SJSA1 (cell line): ENCODE results near the gene ARHGEF9. TPM values are rescaled to one million over a fixed set of nuclear protein-coding genes. Genes with fewer than 3 reads are reported as not detected.
"Not testable (repeated sequence)": the region's sequence is repeated elsewhere in the genome, so short reads cannot be mapped to it uniquely, and the experiment has no call there.

Source experiments
- DNase-seq, 2 experiments: peaks; one replicate each; pipeline ENCODE4 v3.0.0-alpha.2; 2015 to 2020; ENCODE audit warnings: low spot score in 2 of 2, low read depth in 1 of 2
- H3K27ac ChIP-seq: fragments of 250-450 bp; sonication (Bioruptor Pico); 2 replicates; pipeline ENCODE4 v1.5.1; 2020; ENCODE audit warnings: mild to moderate bottlenecking, moderate library complexity
- H3K27me3 ChIP-seq: fragments of 250-450 bp; sonication (Bioruptor Pico); replicated peaks from 2 replicates; pipeline ENCODE4 v1.5.1; 2020; ENCODE audit warnings: mild to moderate bottlenecking, moderate library complexity
- H3K36me3 ChIP-seq: fragments of 250-450 bp; sonication (Bioruptor Pico); 2 replicates; pipeline ENCODE4 v1.5.1; 2020; ENCODE audit warnings: mild to moderate bottlenecking
- H3K4me1 ChIP-seq: fragments of 250-450 bp; sonication (Bioruptor Pico); replicated peaks from 2 replicates; pipeline ENCODE4 v1.6.1; 2021; ENCODE audit warnings: mild to moderate bottlenecking
- H3K4me3 ChIP-seq: fragments of 250-450 bp; sonication (Bioruptor Pico); 2 replicates; pipeline ENCODE4 v1.5.1; 2020; ENCODE audit warnings: mild to moderate bottlenecking
- H3K9me3 ChIP-seq: fragments of 250-450 bp; sonication (Bioruptor Pico); replicated peaks from 2 replicates; pipeline ENCODE4 v1.5.1; 2020; ENCODE audit warnings: mild to moderate bottlenecking
- total RNA-seq: library from RNA; depleted of rRNA; stranded (reverse); fragments of >200 nt; shearing (Covaris generic); gene quantifications from 2 replicates; pipeline ENCODE4 v1.2.3, GENCODE V29; 2014

Gene ARHGEF9
- total RNA-seq, 1 experiment from 2014 or later = 15.1 TPM

- Histone ChIP-seq H3K9me3 (no peaks in the 10 kb centered on the region), H3K27ac (peak overlapping the region; percentile 39), H3K4me1 (peaks cover 18% of the 10 kb centered on the region), H3K4me3 (no peak overlapping the region), H3K36me3 (0 out of 2 replicates have a peak, but pooled peaks cover 3% of the 10 kb centered on the region), H3K27me3 (no peaks in the 10 kb centered on the region)
- DNase-seq = peak in 1 of 2 experiments; percentile 4
Measured at GRCh38 chrX:63664083-63664482, 120.9 kb downstream of the ARHGEF9 start.

- no peaks in the 10 kb centered on the region for H3K27me3 ChIP-seq
- H3K27ac ChIP-seq = no peak overlapping the region
- DNase-seq = no peak
- H3K9me3 ChIP-seq = no peaks in the 10 kb centered on the region
- peaks cover 43% of the 10 kb centered on the region for H3K4me1 ChIP-seq
- H3K36me3 ChIP-seq = 0 out of 2 replicates have a peak, but pooled peaks cover 7% of the 10 kb centered on the region
- no peak overlapping the region for H3K4me3 ChIP-seq
Measured at GRCh38 chrX:63661676-63662075, 123.3 kb downstream of the ARHGEF9 start.

- Histone ChIP-seq H3K27ac (peak overlapping the region; percentile 92), H3K9me3 (no peaks in the 10 kb centered on the region), H3K4me1 (peaks cover 33% of the 10 kb centered on the region), H3K4me3 (no peak overlapping the region), H3K36me3 (0 out of 2 replicates have a peak, but pooled peaks cover 4% of the 10 kb centered on the region), H3K27me3 (no peaks in the 10 kb centered on the region)
- peak in 1 of 2 experiments; percentile 34 for DNase-seq
Measured at GRCh38 chrX:63658920-63659319, 126.1 kb downstream of the ARHGEF9 start.

GRCh38 chrX:63657821-63658220 is 127.2 kb downstream of the ARHGEF9 start:
- Histone ChIP-seq H3K27ac (peak overlapping the region; percentile 92), H3K27me3 (no peaks in the 10 kb centered on the region), H3K4me3 (no peak overlapping the region), H3K9me3 (no peaks in the 10 kb centered on the region), H3K36me3 (0 out of 2 replicates have a peak, but pooled peaks cover 4% of the 10 kb centered on the region), H3K4me1 (peaks cover 32% of the 10 kb centered on the region)
- peak; percentile 79 to 87 for DNase-seq

- Histone ChIP-seq H3K27ac (peak overlapping the region; percentile 92), H3K27me3 (no peaks in the 10 kb centered on the region), H3K36me3 (0 out of 2 replicates have a peak, but pooled peaks cover 4% of the 10 kb centered on the region), H3K9me3 (no peaks in the 10 kb centered on the region), H3K4me1 (peaks cover 32% of the 10 kb centered on the region), H3K4me3 (no peak overlapping the region)
- DNase-seq = peak; percentile 52 to 59
Measured at GRCh38 chrX:63656871-63657580, 128.0 kb downstream of the ARHGEF9 start.

GRCh38 chrX:63652086-63652765 is 132.8 kb downstream of the ARHGEF9 start:
- DNase-seq = no peak
- Histone ChIP-seq H3K36me3 (0 out of 2 replicates have a peak, but pooled peaks cover 2% of the 10 kb centered on the region), H3K9me3 (no peaks in the 10 kb centered on the region), H3K4me1 (peaks cover 10% of the 10 kb centered on the region), H3K27ac (no peak overlapping the region), H3K4me3 (no peak overlapping the region), H3K27me3 (no peaks in the 10 kb centered on the region)

GRCh38 chrX:63645748-63646147 is 139.3 kb downstream of the ARHGEF9 start:
- not testable (repeated sequence) for H3K36me3 ChIP-seq, H3K4me1 ChIP-seq, H3K9me3 ChIP-seq, H3K4me3 ChIP-seq, H3K27me3 ChIP-seq, H3K27ac ChIP-seq, DNase-seq

GRCh38 chrX:63635750-63636149 is 149.3 kb downstream of the ARHGEF9 start:
- Histone ChIP-seq H3K27me3 (no peaks in the 10 kb centered on the region), H3K36me3 (no peaks in the 10 kb centered on the region), H3K27ac (no peak overlapping the region), H3K9me3 (no peaks in the 10 kb centered on the region), H3K4me3 (no peak overlapping the region), H3K4me1 (no peaks in the 10 kb centered on the region)
- no peak for DNase-seq

- no peak overlapping the region for H3K4me3 ChIP-seq
- H3K9me3 ChIP-seq = no peaks in the 10 kb centered on the region
- no peak for DNase-seq
- no peak overlapping the region for H3K27ac ChIP-seq
- no peaks in the 10 kb centered on the region for H3K36me3 ChIP-seq
- no peaks in the 10 kb centered on the region for H3K4me1 ChIP-seq
- H3K27me3 ChIP-seq = no peaks in the 10 kb centered on the region
Measured at GRCh38 chrX:63613531-63614028, 171.4 kb downstream of the ARHGEF9 start.

GRCh38 chrX:63585936-63586335 is 199.1 kb downstream of the ARHGEF9 start:
- Histone ChIP-seq H3K27ac (no peak overlapping the region), H3K9me3 (no peaks in the 10 kb centered on the region), H3K36me3 (no peaks in the 10 kb centered on the region), H3K27me3 (no peaks in the 10 kb centered on the region), H3K4me3 (no peak overlapping the region), H3K4me1 (no peaks in the 10 kb centered on the region)
- no peak for DNase-seq
